ENCODE measurements around the gene EML4. TPM values are rescaled to one million over a fixed set of nuclear protein-coding genes. Genes with fewer than 3 reads are reported as not detected.
"Not testable (repeated sequence)": the region's sequence is repeated elsewhere in the genome, so short reads cannot be mapped to it uniquely, and the experiment has no call there.

Gene EML4
- total RNA-seq, 2 experiments from 2014 or later: 58.2 to 59.7 TPM

- Mint-ChIP-seq H3K36me3 (ENCODE audit: low read depth) (peaks cover 3% of the 10 kb centered on the region), H3K27me3 (no peaks in the 10 kb centered on the region), H3K27ac (no peak overlapping the region), H3K4me1 (ENCODE audit: low read depth) (peaks cover 64% of the 10 kb centered on the region), H3K9me3 (peaks cover 8% of the 10 kb centered on the region), H3K4me3 (no peak overlapping the region)
- DNase-seq: no peak
- no peak for ATAC-seq
- POLR2A ChIA-PET: interaction anchor here (0.7 to 1.2 kb wide), 2 partner anchors 20 to 46 kb away, joined by 4 to 7 read pairs; no protein-coding TSS in a partner anchor
- CTCF ChIA-PET: interaction anchor here (1.2 to 4.6 kb wide), 6 partner anchors 9 to 106 kb away, joined by 4 to 17 read pairs (median 5); no protein-coding TSS in a partner anchor
- TF ChIP-seq, protein P1, sequence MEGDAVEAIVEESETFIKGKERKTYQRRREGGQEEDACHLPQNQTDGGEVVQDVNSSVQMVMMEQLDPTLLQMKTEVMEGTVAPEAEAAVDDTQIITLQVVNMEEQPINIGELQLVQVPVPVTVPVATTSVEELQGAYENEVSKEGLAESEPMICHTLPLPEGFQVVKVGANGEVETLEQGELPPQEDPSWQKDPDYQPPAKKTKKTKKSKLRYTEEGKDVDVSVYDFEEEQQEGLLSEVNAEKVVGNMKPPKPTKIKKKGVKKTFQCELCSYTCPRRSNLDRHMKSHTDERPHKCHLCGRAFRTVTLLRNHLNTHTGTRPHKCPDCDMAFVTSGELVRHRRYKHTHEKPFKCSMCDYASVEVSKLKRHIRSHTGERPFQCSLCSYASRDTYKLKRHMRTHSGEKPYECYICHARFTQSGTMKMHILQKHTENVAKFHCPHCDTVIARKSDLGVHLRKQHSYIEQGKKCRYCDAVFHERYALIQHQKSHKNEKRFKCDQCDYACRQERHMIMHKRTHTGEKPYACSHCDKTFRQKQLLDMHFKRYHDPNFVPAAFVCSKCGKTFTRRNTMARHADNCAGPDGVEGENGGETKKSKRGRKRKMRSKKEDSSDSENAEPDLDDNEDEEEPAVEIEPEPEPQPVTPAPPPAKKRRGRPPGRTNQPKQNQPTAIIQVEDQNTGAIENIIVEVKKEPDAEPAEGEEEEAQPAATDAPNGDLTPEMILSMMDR (IDR thresholded peaks at IDR 0.05): no peak
- intact Hi-C loops (cut with micrococcal nuclease): no loop called here
Measured at GRCh38 chr2:42125841-42126594, 43.1 kb upstream of the EML4 start.

- POLR2A ChIA-PET: interaction anchor here (0.7 to 1.1 kb wide), 2 partner anchors 17 to 45 kb away, joined by 4 read pairs; no protein-coding TSS in a partner anchor
- H3K36me3 Mint-ChIP-seq (ENCODE audit: low read depth); DNase-seq; ATAC-seq; H3K27me3 Mint-ChIP-seq; intact Hi-C loops (cut with micrococcal nuclease); H3K9me3 Mint-ChIP-seq: not testable (repeated sequence)
- Mint-ChIP-seq H3K27ac (peak overlapping the region; percentile 65), H3K4me1 (ENCODE audit: low read depth) (peaks cover 71% of the 10 kb centered on the region), H3K4me3 (peak overlapping the region; percentile 55)
- CTCF ChIA-PET: interaction anchor here (0.7 to 4.6 kb wide), 5 partner anchors 9 to 88 kb away, joined by 3 to 17 read pairs (median 3); no protein-coding TSS in a partner anchor
Measured at GRCh38 chr2:42126873-42127272, 42.3 kb upstream of the EML4 start.

DNA sequence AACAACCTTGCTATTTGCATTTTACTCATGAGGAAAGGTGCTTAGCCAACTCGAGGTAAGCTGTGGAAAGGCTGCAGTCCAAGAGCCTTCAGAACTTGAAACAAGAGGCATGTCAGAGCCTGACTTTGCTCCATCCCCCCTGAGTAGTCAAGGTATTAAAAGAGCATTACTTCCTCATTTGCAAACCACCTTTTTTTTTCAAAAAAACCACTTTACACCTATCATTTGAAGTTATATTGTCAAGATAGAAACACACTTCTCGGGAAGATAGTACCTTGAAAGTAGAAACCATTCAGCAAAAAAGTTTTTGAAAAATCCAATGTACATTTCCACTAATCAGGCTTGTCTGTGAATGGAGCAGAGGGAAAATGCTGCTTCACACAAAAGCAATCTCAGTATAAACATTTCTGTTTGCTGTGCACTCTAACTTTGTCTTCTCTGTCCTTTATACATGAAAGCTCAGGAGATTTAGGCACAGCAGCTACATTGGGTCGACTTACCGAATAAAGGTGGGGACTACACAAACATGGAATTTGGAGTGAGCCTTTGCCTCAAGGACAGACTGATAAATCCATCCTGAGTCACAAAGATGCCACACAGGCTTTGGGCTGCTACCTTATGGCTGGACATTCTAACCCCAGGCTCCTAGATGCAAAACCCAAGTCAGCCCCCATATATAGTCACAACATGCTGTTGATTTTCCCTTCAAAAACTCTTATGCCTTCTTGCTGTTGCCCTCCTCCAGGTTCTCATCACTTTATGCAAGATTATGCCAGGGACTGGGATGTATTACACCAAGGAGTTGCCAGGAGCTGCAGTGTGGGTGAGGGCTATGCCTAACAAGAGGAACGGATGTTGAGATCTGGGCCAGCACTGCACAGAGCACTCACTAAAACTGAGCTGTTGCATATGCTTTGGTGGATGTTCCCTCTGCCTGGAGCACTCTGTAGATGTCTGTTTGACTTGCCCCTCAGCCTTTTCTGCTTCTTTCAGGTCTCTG lies 41.4 kb upstream of the EML4 start:
- H3K36me3 Mint-ChIP-seq (ENCODE audit: low read depth): no peaks in the 10 kb centered on the region
- ChIA-PET CTCF (interaction anchor here (0.7 to 4.6 kb wide), 6 partner anchors 8 to 88 kb away, joined by 3 to 17 read pairs (median 3); no protein-coding TSS in a partner anchor), POLR2A (interaction anchor here (1.0 to 1.1 kb wide), 3 partner anchors 17 to 43 kb away, joined by 4 read pairs; no protein-coding TSS in a partner anchor)
- peak overlapping the region; percentile 55 for H3K4me3 Mint-ChIP-seq
- TF ChIP-seq, protein P1 (IDR thresholded peaks at IDR 0.05): no peak
- intact Hi-C loops (cut with micrococcal nuclease): no loop called here
- H3K4me1 Mint-ChIP-seq (ENCODE audit: low read depth): peaks cover 80% of the 10 kb centered on the region
- H3K9me3 Mint-ChIP-seq: no peaks in the 10 kb centered on the region
- H3K27ac Mint-ChIP-seq: peak overlapping the region; percentile 65
- DNase-seq: peak; percentile 40
- no peaks in the 10 kb centered on the region for H3K27me3 Mint-ChIP-seq
- peak; percentile 11 for ATAC-seq

GRCh38 chr2:42128721-42129486 lies 40.2 kb upstream of the EML4 start:
- Mint-ChIP-seq H3K27me3 (no peaks in the 10 kb centered on the region), H3K36me3 (ENCODE audit: low read depth) (no peaks in the 10 kb centered on the region), H3K4me3 (no peak overlapping the region), H3K4me1 (ENCODE audit: low read depth) (peaks cover 84% of the 10 kb centered on the region), H3K27ac (peak overlapping the region; percentile 70), H3K9me3 (no peaks in the 10 kb centered on the region)
- CTCF ChIA-PET: interaction anchor here (0.7 to 4.6 kb wide), 5 partner anchors 11 to 32 kb away, joined by 3 to 17 read pairs (median 3); no protein-coding TSS in a partner anchor
- ATAC-seq (peak; percentile 8), DNase-seq (no peak)
- intact Hi-C loops (cut with micrococcal nuclease): no loop called here
- POLR2A ChIA-PET: interaction anchor here (1.0 to 1.1 kb wide), 2 partner anchors 23 to 42 kb away, joined by 4 read pairs; no protein-coding TSS in a partner anchor
- TF ChIP-seq, protein P1 (IDR thresholded peaks at IDR 0.05): no peak
